Osteoblast (primary cell): ENCODE results near the gene ZNF74. TPM values are rescaled to one million over a fixed set of nuclear protein-coding genes. Genes with fewer than 3 reads are reported as not detected.
"Not testable (repeated sequence)": the region's sequence is repeated elsewhere in the genome, so short reads cannot be mapped to it uniquely, and the experiment has no call there.

ENCODE experiments used
- DNase-seq: peaks from one replicate; pipeline ENCODE4 v3.0.0; 2011; ENCODE audit warnings: low spot score, mixed read lengths; ENCODE audit not compliant: insufficient read length; ENCODE audit errors: missing footprints
- H2AFZ ChIP-seq: 2 replicates; pipeline ENCODE4 v1.6.0; 2011; ENCODE audit warnings: mild to moderate bottlenecking, low read length
- H3K27ac ChIP-seq: 2 replicates; pipeline ENCODE4 v1.5.1; 2011; ENCODE audit warnings: mild to moderate bottlenecking, low read depth, low read length, moderate library complexity
- H3K27me3 ChIP-seq: 2 replicates; pipeline ENCODE4 v1.6.0; 2012; ENCODE audit warnings: mild to moderate bottlenecking, control low read depth, inconsistent platforms, low read length, moderate library complexity; ENCODE audit not compliant: insufficient read depth
- H3K36me3 ChIP-seq: 2 replicates; pipeline ENCODE4 v1.5.1; 2011; ENCODE audit warnings: mild to moderate bottlenecking, low read length, control low read depth, moderate library complexity; ENCODE audit not compliant: insufficient read depth
- H3K4me1 ChIP-seq: 2 replicates; pipeline ENCODE4 v1.5.1; 2011; ENCODE audit warnings: mild to moderate bottlenecking, low read length, control low read depth, moderate library complexity; ENCODE audit not compliant: insufficient read depth
- H3K4me2 ChIP-seq: 2 replicates; pipeline ENCODE4 v1.6.0; 2011; ENCODE audit warnings: mild to moderate bottlenecking, low read length; ENCODE audit not compliant: insufficient read depth
- H3K4me3 ChIP-seq: fragments of 200-600 bp; sonication (generic); 3 replicates; pipeline ENCODE4 v1.5.1; 2012; ENCODE audit warnings: mild to moderate bottlenecking, low read length, inconsistent platforms; ENCODE audit not compliant: insufficient read depth
- H3K79me2 ChIP-seq: 2 replicates; pipeline ENCODE4 v1.6.0; 2012; ENCODE audit warnings: mild to moderate bottlenecking, low read length, control low read depth, inconsistent platforms; ENCODE audit not compliant: insufficient read depth
- H3K9me3 ChIP-seq: 2 replicates; pipeline ENCODE4 v1.5.1; 2011; ENCODE audit warnings: low read depth, low read length, control low read depth
- H4K20me1 ChIP-seq: 2 replicates; pipeline ENCODE4 v1.6.0; 2012; ENCODE audit warnings: mild to moderate bottlenecking, low read length, control low read depth; ENCODE audit not compliant: insufficient read depth
- total RNA-seq: library from RNA; depleted of rRNA; stranded (reverse); fragments of >200 nt; gene quantifications from 2 replicates; pipeline ENCODE4 v1.2.3, GENCODE V29; 2012
- TF ChIP-seq, protein P1 (sequence below): IDR thresholded peaks from 2 replicates; pipeline ENCODE4 v1.5.1; 2011; ENCODE audit warnings: mild to moderate bottlenecking, low read depth, low read length, moderate library complexity; ENCODE audit errors: extremely low read depth

ZNF74 gene
- total RNA-seq, 1 donor, result 13.8 TPM

- TF ChIP-seq, protein P1, sequence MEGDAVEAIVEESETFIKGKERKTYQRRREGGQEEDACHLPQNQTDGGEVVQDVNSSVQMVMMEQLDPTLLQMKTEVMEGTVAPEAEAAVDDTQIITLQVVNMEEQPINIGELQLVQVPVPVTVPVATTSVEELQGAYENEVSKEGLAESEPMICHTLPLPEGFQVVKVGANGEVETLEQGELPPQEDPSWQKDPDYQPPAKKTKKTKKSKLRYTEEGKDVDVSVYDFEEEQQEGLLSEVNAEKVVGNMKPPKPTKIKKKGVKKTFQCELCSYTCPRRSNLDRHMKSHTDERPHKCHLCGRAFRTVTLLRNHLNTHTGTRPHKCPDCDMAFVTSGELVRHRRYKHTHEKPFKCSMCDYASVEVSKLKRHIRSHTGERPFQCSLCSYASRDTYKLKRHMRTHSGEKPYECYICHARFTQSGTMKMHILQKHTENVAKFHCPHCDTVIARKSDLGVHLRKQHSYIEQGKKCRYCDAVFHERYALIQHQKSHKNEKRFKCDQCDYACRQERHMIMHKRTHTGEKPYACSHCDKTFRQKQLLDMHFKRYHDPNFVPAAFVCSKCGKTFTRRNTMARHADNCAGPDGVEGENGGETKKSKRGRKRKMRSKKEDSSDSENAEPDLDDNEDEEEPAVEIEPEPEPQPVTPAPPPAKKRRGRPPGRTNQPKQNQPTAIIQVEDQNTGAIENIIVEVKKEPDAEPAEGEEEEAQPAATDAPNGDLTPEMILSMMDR, result no peak
- Histone ChIP-seq H4K20me1 (peaks cover 2% of the 10 kb centered on the region), H3K4me1 (no peaks in the 10 kb centered on the region), H3K36me3 (peaks cover 14% of the 10 kb centered on the region), H3K9me3 (no peaks in the 10 kb centered on the region), H3K27me3 (no peaks in the 10 kb centered on the region), H3K4me2 (no peak overlapping the region), H3K27ac (no peak overlapping the region), H3K4me3 (no peak overlapping the region), H2AFZ (no peak overlapping the region), H3K79me2 (no peaks in the 10 kb centered on the region)
- no peak for DNase-seq
Measured at GRCh38 chr22:20405931-20406685, 12.2 kb downstream of the ZNF74 start.

- Histone ChIP-seq H3K4me3 (no peak overlapping the region), H3K36me3 (peaks cover 14% of the 10 kb centered on the region), H3K27ac (no peak overlapping the region), H3K4me2 (no peak overlapping the region), H3K9me3 (no peaks in the 10 kb centered on the region), H4K20me1 (no peaks in the 10 kb centered on the region), H3K4me1 (no peaks in the 10 kb centered on the region), H2AFZ (no peak overlapping the region), H3K27me3 (no peaks in the 10 kb centered on the region), H3K79me2 (no peaks in the 10 kb centered on the region)
- TF ChIP-seq, protein P1, result no peak
- no peak for DNase-seq
Measured at GRCh38 chr22:20406686-20407408, 12.9 kb downstream of the ZNF74 start.

DNA sequence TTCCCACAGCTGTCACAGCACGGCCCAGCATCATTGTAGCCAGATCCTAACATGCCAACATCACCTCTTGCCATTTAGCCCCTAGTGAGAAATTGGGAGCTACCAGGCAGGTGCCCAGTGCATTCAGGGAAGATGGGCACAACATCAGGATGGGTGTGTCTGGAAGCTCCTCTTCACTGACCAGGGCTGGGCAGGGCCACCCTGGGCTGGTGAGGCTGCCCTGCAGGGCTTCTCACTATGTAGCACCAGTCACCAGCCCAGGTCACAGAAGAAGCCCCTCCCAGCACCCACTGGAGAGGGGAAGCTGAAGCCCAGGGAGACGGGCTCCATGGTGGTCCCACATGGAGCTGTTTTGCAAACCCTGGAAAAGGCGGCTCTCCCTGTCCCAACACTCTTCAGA is 13.9 kb downstream of the ZNF74 start:
- Histone ChIP-seq H3K36me3 (peaks cover 14% of the 10 kb centered on the region), H2AFZ (no peak overlapping the region), H3K4me2 (no peak overlapping the region), H3K4me1 (no peaks in the 10 kb centered on the region), H4K20me1 (no peaks in the 10 kb centered on the region), H3K27me3 (no peaks in the 10 kb centered on the region), H3K4me3 (no peak overlapping the region), H3K79me2 (no peaks in the 10 kb centered on the region), H3K27ac (no peak overlapping the region), H3K9me3 (no peaks in the 10 kb centered on the region)
- TF ChIP-seq, protein P1, result no peak
- DNase-seq, result peak; percentile 74

- Histone ChIP-seq H3K9me3 (no peaks in the 10 kb centered on the region), H3K4me3 (no peak overlapping the region), H3K27ac (no peak overlapping the region), H2AFZ (no peak overlapping the region), H3K79me2 (no peaks in the 10 kb centered on the region), H3K4me1 (no peaks in the 10 kb centered on the region), H3K4me2 (no peak overlapping the region), H4K20me1 (no peaks in the 10 kb centered on the region), H3K27me3 (no peaks in the 10 kb centered on the region), H3K36me3 (peaks cover 12% of the 10 kb centered on the region)
- TF ChIP-seq, protein P1, result no peak
- no peak for DNase-seq
Measured at GRCh38 chr22:20408891-20409290, 14.9 kb downstream of the ZNF74 start.

DNA sequence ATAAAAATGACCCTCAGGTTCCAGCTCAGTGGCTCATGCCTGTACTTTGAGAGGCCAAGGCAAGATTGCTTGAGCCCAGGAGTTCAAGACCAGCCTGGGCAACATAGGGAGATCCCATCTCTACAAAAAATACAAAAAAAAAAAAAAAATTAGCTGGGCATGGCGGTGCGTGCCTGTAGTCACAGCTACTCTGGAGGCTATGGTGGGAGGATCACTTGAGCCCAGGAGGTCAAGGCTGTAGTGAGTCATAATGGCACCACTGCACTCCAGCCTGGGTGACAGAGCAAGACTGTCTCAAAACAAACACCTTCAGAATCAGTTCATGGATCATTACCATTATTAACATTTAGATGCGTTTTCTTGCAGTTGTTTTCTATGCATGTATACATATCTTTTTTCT is 15.4 kb downstream of the ZNF74 start:
- H3K27ac ChIP-seq, H3K4me3 ChIP-seq, H3K4me2 ChIP-seq, H2AFZ ChIP-seq, H4K20me1 ChIP-seq, DNase-seq, H3K79me2 ChIP-seq, H3K27me3 ChIP-seq, H3K9me3 ChIP-seq, H3K4me1 ChIP-seq, H3K36me3 ChIP-seq: not testable (repeated sequence)
